Keratinocyte (primary cell): ENCODE measurements around the gene DDX47. TPM values are rescaled to one million over a fixed set of nuclear protein-coding genes. Genes with fewer than 3 reads are reported as not detected.
"Not testable (repeated sequence)": the region's sequence is repeated elsewhere in the genome, so short reads cannot be mapped to it uniquely, and the experiment has no call there.

ENCODE experiments used
- DNase-seq: peaks from one replicate; pipeline ENCODE4 v3.0.0-alpha.2; 2011; ENCODE audit warnings: low read depth, missing footprints, low spot score
- FAIRE-seq: peaks from 2 replicates; lab custom pipeline; 2011; peaks lifted over from hg19 to GRCh38; lab: Jason Lieb, UNC
- H2AFZ ChIP-seq: 2 replicates; pipeline ENCODE4 v1.6.0; 2012; ENCODE audit warnings: low read length, control low read depth, inconsistent platforms; ENCODE audit not compliant: control insufficient read depth
- H3K27ac ChIP-seq: 2 replicates; pipeline ENCODE4 v1.5.1; 2011; ENCODE audit warnings: low read length; ENCODE audit not compliant: control insufficient read depth, insufficient read depth
- H3K27me3 ChIP-seq: 3 replicates; pipeline ENCODE4 v1.6.0; 2011; ENCODE audit warnings: low read length; ENCODE audit not compliant: control insufficient read depth, insufficient read depth; ENCODE audit errors: extremely low read depth
- H3K36me3 ChIP-seq, 2 experiments: 2 replicates in 1 of 2; 3 replicates in 1 of 2; pipeline ENCODE4 v1.5.1; 2011; ENCODE audit warnings: low read length in 2 of 2, mild to moderate bottlenecking in 1 of 2; ENCODE audit not compliant: control insufficient read depth in 2 of 2, insufficient read depth in 2 of 2; ENCODE audit errors: extremely low read depth in 1 of 2
- H3K4me1 ChIP-seq: 3 replicates; pipeline ENCODE4 v1.5.1; 2011; ENCODE audit warnings: low read length; ENCODE audit not compliant: control insufficient read depth, insufficient read depth; ENCODE audit errors: extremely low read depth
- H3K4me2 ChIP-seq: 3 replicates; pipeline ENCODE4 v1.6.0; 2011; ENCODE audit warnings: low read depth, low read length; ENCODE audit not compliant: control insufficient read depth, insufficient read depth; ENCODE audit errors: extremely low read depth
- H3K4me3 ChIP-seq, 3 experiments: fragments of 200-600 bp in 1 of 3; sonication (generic) in 1 of 3; 2 replicates in 2 of 3; 3 replicates in 1 of 3; pipeline ENCODE4 v1.5.1; 2011 to 2016; ENCODE audit warnings: low read length in 3 of 3, mild to moderate bottlenecking in 3 of 3, control low read depth in 2 of 3, inconsistent platforms in 1 of 3, low read depth in 1 of 3, mixed read lengths in 1 of 3, mixed run types in 1 of 3, moderate library complexity in 1 of 3; ENCODE audit not compliant: control insufficient read depth in 2 of 3, insufficient read depth in 2 of 3; ENCODE audit errors: extremely low read depth in 1 of 3
- H3K79me2 ChIP-seq: 2 replicates; pipeline ENCODE4 v1.6.0; 2012; ENCODE audit warnings: low read length; ENCODE audit not compliant: control insufficient read depth, insufficient read depth
- H3K9ac ChIP-seq: 3 replicates; pipeline ENCODE4 v1.6.0; 2011; ENCODE audit warnings: low read length; ENCODE audit not compliant: control insufficient read depth, insufficient read depth; ENCODE audit errors: extremely low read depth
- H3K9me1 ChIP-seq: 3 replicates; pipeline ENCODE4 v1.6.0; 2011; ENCODE audit warnings: low read length; ENCODE audit not compliant: control insufficient read depth, insufficient read depth; ENCODE audit errors: extremely low read depth
- H3K9me3 ChIP-seq: 2 replicates; pipeline ENCODE4 v1.5.1; 2012; ENCODE audit warnings: low read depth, low read length; ENCODE audit not compliant: control insufficient read depth
- H4K20me1 ChIP-seq: 3 replicates; pipeline ENCODE4 v1.6.0; 2011; ENCODE audit warnings: low read length; ENCODE audit not compliant: control insufficient read depth, insufficient read depth; ENCODE audit errors: extremely low read depth
- CTCF ChIP-seq, 3 experiments: IDR thresholded peaks in 1 of 3; conservative IDR thresholded peaks in 1 of 3; optimal IDR thresholded peaks in 1 of 3; 2 replicates in 2 of 3; 3 replicates in 1 of 3; pipeline versions ENCODE3 to v1.5.1; 2011; ENCODE audit warnings: low read length in 3 of 3, mild to moderate bottlenecking in 3 of 3, moderate library complexity in 2 of 3, control low read depth in 1 of 3, inconsistent platforms in 1 of 3; ENCODE audit not compliant: insufficient read depth in 2 of 3; ENCODE audit errors: extremely low read depth in 1 of 3
- EZH2 ChIP-seq: IDR thresholded peaks from one replicate; pipeline ENCODE4 v1.6.1; 2012; ENCODE audit warnings: inconsistent platforms, mild to moderate bottlenecking, low read length, moderate library complexity
- dilution Hi-C: fragments of 300-500 bp; cut with MboI; formaldehyde crosslinking; loops from one replicate; pipeline ENCODE4 v1.7.0; 2020; ENCODE audit warnings: low sequenced_read_pairs; ENCODE audit not compliant: extremely low pct_ligation_motif_present
- polyA plus RNA-seq, 5 experiments: library from polyadenylated mRNA; depleted of rRNA in 3 of 5; stranded (reverse) in 3 of 5; stranded (forward) in 1 of 5; unstranded in 1 of 5; fragments of >200 nt; gene quantifications; 1 replicate in 1 of 5; 2 replicates in 3 of 5; 3 replicates in 1 of 5; pipeline versions ENCODE4 v1.2.1 to v1.2.3, GENCODE V29; 2011 to 2012; ENCODE audit warnings: missing spikeins in 2 of 5, low read depth in 1 of 5, low replicate concordance in 1 of 5

DDX47 gene
- polyA plus RNA-seq, 1 donor (not counting 4 experiments of a cell fraction or from before 2014, with no cell fraction given): 90.2 TPM

- H3K79me2 ChIP-seq: no peaks in the 10 kb centered on the region
- no peaks in the 10 kb centered on the region for H3K9me1 ChIP-seq
- H4K20me1 ChIP-seq: no peaks in the 10 kb centered on the region
- H3K9ac ChIP-seq: peak overlapping the region; percentile 83
- FAIRE-seq (peak; percentile 75), DNase-seq (no peak)
- peak overlapping the region; percentile 97 for H3K27ac ChIP-seq
- H3K4me1 ChIP-seq: peaks cover 32% of the 10 kb centered on the region
- H3K27me3 ChIP-seq: no peaks in the 10 kb centered on the region
- H3K4me3 ChIP-seq: peak overlapping the region in 2 of 3 experiments; percentile 9 to 29
- no peaks in the 10 kb centered on the region for H3K9me3 ChIP-seq
- peak overlapping the region; percentile 62 for H3K4me2 ChIP-seq
- no peaks in the 10 kb centered on the region for H3K36me3 ChIP-seq
- TF ChIP-seq EZH2: no peak
- TF ChIP-seq CTCF (optimal IDR thresholded peaks at IDR 0.05 in 1 of 3, IDR thresholded peaks at IDR 0.05 in 1 of 3, conservative IDR thresholded peaks at IDR 0.05 in 1 of 3; ENCODE audit: extremely low read depth in 1 of 3, insufficient read depth in 2 of 3, low read length in 3 of 3): no peak
- dilution Hi-C loops: no loop called here
- H2AFZ ChIP-seq: no peak overlapping the region
Measured at GRCh38 chr12:12804432-12804886, 8.7 kb upstream of the DDX47 start.

DNA sequence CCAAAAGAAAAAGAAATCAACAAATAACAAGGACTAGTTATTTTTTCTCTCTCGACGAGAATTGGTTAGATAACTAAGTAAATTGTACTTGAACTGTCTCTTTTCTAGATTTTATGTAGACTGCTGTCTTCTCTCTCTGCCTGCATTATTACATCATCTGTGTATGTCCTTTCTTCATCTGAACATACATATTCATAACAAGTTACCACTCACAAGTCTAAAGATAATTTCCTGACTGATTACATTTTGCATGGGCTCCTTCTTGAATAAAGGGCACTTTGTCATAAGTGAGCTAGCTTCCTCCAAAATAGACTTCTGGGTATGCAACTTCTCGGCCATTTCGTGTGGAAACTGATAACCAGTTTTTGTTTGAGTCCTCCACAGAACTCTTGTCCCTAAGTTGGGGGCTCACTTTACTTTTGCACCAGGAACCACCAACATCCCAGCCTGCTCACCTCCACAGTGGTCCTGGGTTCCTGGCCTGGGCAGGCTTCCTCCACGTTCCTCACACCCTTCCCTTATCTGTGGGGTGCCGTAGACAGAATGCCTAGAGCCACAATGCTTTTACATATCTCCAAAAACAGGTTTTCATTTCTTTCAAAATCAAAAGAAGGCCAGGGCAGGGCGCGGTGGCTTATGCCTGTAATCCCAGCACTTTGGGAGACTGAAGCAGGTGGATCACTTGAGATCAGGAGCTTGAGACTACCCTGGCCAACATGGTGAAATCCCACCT, 6.2 kb upstream of the DDX47 start:
- no peak for TF ChIP-seq EZH2
- TF ChIP-seq CTCF (optimal IDR thresholded peaks at IDR 0.05 in 1 of 3, IDR thresholded peaks at IDR 0.05 in 1 of 3, conservative IDR thresholded peaks at IDR 0.05 in 1 of 3; ENCODE audit: extremely low read depth in 1 of 3, insufficient read depth in 2 of 3, low read length in 3 of 3): no peak
- no peak overlapping the region for H3K4me3 ChIP-seq
- no peaks in the 10 kb centered on the region for H3K36me3 ChIP-seq
- H2AFZ ChIP-seq: peak overlapping the region; percentile 34
- FAIRE-seq (no peak), DNase-seq (no peak)
- H3K9me3 ChIP-seq: no peaks in the 10 kb centered on the region
- no peaks in the 10 kb centered on the region for H3K9me1 ChIP-seq
- no peak overlapping the region for H3K9ac ChIP-seq
- H3K27ac ChIP-seq: no peak overlapping the region
- no peaks in the 10 kb centered on the region for H3K79me2 ChIP-seq
- H4K20me1 ChIP-seq: no peaks in the 10 kb centered on the region
- no peaks in the 10 kb centered on the region for H3K27me3 ChIP-seq
- H3K4me2 ChIP-seq: no peak overlapping the region
- dilution Hi-C loops: no loop called here
- H3K4me1 ChIP-seq: peaks cover 22% of the 10 kb centered on the region

GRCh38 chr12:12807517-12807903, 5.6 kb upstream of the DDX47 start:
- FAIRE-seq, DNase-seq, H4K20me1 ChIP-seq, H3K79me2 ChIP-seq, H3K4me2 ChIP-seq, H3K36me3 ChIP-seq, H3K9me3 ChIP-seq, H3K27me3 ChIP-seq, H3K4me3 ChIP-seq, H3K27ac ChIP-seq, H2AFZ ChIP-seq, H3K9me1 ChIP-seq, H3K9ac ChIP-seq, dilution Hi-C loops: not testable (repeated sequence)
- H3K4me1 ChIP-seq: peaks cover 22% of the 10 kb centered on the region
